ENCODE results near the gene MEP1A.
"Not testable (repeated sequence)": the region's sequence is repeated elsewhere in the genome, so short reads cannot be mapped to it uniquely, and the experiment has no call there.

The MEP1A gene

DNA sequence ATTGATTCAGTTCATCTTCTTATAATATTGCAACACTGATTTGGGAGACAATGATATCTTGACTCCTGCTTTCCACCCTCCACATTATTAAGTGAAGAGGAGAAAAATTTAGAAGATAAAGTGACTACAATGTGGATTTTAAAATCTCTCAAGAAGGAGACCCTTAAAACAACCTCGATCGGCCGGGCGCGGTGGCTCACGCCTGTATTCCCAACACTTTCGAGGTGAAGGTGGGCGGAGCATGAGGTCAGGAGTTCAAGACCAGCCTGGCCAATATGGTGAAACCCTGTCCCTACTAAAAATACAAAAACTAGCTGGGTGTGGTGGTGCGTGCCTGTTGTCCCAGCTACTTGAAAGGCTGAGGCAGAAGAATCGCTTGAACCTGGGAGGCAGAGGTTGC, 28.9 kb upstream of the MEP1A start:
- not testable (repeated sequence) for H3K4me3 Mint-ChIP-seq

DNA sequence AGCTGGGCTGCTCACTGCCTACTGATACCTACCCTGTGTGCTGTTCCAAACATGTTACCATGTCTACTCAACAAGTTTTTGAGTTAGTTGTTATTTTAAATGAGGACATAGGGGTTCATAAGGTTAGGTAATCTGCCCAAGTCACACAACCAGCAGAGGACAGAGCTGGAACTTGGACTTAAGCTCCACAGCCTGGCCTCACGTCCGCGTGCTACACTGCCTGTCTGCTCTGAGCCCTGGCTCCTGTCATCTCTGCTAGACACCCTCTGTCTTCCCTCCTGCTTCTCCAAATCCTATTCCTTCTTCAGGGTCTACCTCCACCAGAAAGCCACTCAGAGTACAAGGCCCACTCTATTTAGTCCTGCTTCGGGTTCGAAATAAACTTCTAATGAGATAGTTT, 28.2 kb upstream of the MEP1A start:
- Mint-ChIP-seq H3K9me3 (no peaks in the 10 kb centered on the region), H3K27me3 (peaks cover 4% of the 10 kb centered on the region), H3K27ac (no peak overlapping the region), H3K4me1 (no peaks in the 10 kb centered on the region), H3K4me3 (no peak overlapping the region), H3K36me3 (no peaks in the 10 kb centered on the region)

More for the DNA sequence above, 28.9 kb upstream of the MEP1A start:
- not testable (repeated sequence) for H3K4me1 Mint-ChIP-seq, H3K27ac Mint-ChIP-seq, H3K36me3 Mint-ChIP-seq, H3K27me3 Mint-ChIP-seq, H3K9me3 Mint-ChIP-seq

DNA sequence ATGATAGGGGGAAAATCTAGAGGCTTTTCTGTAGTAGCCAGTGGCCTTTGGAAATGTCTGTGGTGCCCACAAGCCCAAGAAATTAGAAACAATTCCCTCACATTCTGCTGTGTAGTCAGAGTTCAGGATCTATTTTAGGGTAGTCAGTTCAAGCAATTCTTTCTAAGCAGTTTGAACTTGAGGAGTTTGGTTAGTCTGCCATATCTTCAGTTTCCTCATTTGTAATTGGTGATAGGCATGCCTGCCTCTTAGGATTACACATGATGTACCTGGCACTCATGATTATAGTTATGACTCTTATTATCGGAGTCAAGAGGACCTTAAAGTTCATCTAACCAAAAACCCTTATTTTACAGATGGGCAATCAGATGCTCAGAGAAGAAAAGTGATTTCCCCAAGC, 21.2 kb upstream of the MEP1A start:
- no peaks in the 10 kb centered on the region for H3K4me1 Mint-ChIP-seq
- no peak overlapping the region for H3K4me3 Mint-ChIP-seq
- no peaks in the 10 kb centered on the region for H3K9me3 Mint-ChIP-seq
- no peak overlapping the region for H3K27ac Mint-ChIP-seq
- no peaks in the 10 kb centered on the region for H3K36me3 Mint-ChIP-seq
- H3K27me3 Mint-ChIP-seq, result peaks cover 2% of the 10 kb centered on the region

DNA sequence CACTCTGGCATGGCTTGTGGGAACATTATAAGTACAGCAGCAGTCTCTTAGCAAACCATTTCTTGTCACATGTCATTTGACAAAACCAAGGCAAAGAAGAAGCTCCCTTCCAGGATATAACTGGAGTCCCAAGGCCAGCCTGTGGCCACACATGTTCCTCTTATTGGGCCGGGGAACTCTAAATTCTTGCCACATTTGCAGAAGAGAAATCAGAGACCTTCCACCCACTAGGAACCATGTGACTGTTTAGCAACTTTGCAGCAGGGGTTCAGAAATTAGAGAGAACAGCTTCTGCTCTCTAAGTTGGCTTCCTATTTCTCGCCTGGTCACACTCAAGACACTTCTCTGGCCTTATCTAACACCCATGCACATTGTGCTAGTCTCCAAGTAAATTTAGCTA, 20.4 kb upstream of the MEP1A start:
- no peak overlapping the region for H3K27ac Mint-ChIP-seq
- peaks cover 2% of the 10 kb centered on the region for H3K27me3 Mint-ChIP-seq
- H3K9me3 Mint-ChIP-seq, result no peaks in the 10 kb centered on the region
- H3K4me1 Mint-ChIP-seq, result no peaks in the 10 kb centered on the region
- H3K4me3 Mint-ChIP-seq, result no peak overlapping the region
- H3K36me3 Mint-ChIP-seq, result no peaks in the 10 kb centered on the region

DNA sequence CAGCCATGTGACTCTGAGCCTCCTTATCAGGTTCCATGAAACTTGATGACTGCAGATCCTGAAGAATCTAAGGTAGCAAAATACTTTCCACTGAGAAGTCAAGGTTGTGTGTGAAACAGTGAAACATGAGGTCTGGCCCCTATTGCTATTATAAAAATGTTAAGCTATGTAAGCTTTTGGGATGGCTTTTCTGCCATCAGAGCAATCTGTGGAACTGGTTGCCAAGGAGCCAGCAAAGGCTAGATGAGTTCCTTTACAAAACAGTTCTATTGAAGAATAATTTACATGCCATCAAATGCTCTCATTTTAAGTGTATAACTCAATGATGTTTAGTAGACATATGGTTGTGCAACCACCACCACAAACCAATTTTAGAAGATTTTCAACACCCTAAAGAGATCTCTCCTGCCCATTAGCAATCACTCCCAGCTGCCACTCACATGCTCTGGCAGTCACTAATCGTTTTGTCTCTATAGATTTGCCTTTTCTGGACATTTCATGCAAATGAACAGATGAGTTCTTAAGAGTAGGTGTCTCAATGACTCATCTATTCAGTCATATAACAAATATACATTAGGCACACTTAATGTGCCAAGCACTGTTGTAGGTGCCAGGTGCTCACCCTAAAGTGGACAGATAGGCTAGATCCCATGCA, 19.9 kb upstream of the MEP1A start:
- Mint-ChIP-seq H3K9me3 (no peaks in the 10 kb centered on the region), H3K4me1 (no peaks in the 10 kb centered on the region), H3K4me3 (no peak overlapping the region), H3K27me3 (peaks cover 2% of the 10 kb centered on the region), H3K27ac (no peak overlapping the region), H3K36me3 (no peaks in the 10 kb centered on the region)

DNA sequence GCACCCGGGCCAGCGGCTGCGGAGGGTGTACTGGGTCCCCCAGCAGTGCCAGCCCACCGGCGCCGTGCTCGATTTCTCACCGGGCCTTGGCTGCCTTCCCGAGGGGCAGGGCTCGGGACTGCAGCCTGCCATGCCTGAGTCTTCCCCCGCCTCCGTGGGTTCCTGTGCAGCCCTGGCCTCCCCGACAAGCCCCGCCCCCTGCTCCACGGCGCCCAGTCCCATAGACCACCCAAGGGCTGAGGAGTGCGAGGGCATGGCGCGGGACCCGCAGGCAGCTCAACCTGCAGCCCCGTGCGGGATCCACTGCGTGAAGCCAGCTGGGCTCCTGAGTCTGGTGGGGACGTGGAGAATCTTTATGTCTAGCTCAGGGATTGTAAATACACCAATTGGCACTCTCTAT, 18.5 kb upstream of the MEP1A start:
- not testable (repeated sequence) for H3K27ac Mint-ChIP-seq, H3K27me3 Mint-ChIP-seq, H3K4me3 Mint-ChIP-seq, H3K36me3 Mint-ChIP-seq, H3K9me3 Mint-ChIP-seq, H3K4me1 Mint-ChIP-seq

DNA sequence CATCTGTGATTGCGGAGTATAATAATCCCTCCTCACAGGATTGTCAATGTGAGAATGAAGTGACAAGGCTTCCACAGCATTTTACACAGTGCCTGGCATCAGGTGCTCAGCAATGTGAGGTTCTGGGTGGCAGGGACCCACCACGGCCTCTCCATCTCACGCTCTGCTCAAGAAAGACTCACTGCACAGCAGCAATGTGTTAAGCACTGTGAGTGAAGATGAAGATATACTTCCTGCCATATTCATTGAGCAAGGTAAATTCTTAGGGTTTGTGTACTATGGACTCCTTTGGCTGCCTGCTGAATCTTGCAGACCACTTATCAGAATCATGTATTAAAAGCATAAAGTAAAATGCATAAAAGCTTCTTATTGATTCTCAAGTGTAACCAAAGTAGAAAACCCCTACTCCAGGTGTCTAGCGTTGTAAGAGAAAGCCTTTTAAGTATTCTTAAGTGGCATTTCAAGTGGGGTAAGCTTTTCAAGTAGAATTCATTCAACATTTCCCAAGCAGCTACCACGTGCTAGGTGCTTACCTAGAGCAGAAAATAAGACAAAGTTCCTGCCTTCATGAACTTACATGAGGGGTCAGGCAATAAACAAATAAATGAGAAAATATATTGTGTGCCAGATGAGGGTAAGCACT, 17.0 kb upstream of the MEP1A start:
- H3K27ac Mint-ChIP-seq, result no peak overlapping the region
- no peaks in the 10 kb centered on the region for H3K27me3 Mint-ChIP-seq

DNA sequence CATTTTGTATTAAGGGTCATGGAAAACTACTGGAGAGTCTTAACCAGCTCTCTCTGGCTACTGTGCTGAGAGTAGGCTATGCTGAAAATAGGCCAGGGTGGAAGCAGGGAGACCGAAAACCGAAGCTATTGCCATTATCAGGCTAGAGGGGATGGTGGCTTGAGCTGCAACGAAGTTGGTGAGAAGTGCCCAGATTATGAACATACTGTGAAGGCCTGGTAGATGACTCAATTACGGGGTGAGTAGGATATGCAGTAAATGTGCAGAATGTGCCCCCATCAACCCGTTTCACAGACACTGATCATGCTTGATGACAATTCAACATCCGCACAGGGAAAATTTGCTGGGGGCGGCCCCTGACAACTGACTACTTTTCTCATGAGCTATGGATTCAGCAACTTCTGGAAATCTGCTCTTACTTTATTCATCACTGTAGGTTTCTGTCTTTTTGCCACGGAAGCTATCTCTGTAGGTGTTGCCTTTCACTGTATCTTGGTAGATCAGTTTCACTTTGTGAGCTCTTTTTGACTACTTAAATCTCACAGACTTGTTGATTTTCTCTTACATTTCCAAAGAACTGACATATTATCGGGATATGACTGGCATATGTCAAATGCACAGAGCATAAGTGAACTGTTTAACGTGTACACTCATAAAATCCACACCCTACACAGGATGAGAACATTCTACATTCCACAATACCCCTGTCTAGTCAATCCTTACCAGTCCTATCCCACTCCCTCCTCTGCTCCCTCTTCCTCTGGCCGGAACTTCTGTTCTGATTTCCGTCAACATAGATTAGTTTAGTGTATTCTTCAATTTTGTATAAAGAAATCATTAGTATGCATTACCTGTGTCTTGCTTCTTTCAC, 15.5 kb upstream of the MEP1A start:
- H3K27ac Mint-ChIP-seq, result no peak overlapping the region
- H3K36me3 Mint-ChIP-seq, result no peaks in the 10 kb centered on the region
- no peaks in the 10 kb centered on the region for H3K27me3 Mint-ChIP-seq
- H3K9me3 Mint-ChIP-seq, result no peaks in the 10 kb centered on the region
- H3K4me3 Mint-ChIP-seq, result no peak overlapping the region
- H3K4me1 Mint-ChIP-seq, result no peaks in the 10 kb centered on the region

More for the DNA sequence above, 17.0 kb upstream of the MEP1A start:
- Mint-ChIP-seq H3K36me3 (no peaks in the 10 kb centered on the region), H3K4me1 (no peaks in the 10 kb centered on the region), H3K4me3 (no peak overlapping the region), H3K9me3 (no peaks in the 10 kb centered on the region)

DNA sequence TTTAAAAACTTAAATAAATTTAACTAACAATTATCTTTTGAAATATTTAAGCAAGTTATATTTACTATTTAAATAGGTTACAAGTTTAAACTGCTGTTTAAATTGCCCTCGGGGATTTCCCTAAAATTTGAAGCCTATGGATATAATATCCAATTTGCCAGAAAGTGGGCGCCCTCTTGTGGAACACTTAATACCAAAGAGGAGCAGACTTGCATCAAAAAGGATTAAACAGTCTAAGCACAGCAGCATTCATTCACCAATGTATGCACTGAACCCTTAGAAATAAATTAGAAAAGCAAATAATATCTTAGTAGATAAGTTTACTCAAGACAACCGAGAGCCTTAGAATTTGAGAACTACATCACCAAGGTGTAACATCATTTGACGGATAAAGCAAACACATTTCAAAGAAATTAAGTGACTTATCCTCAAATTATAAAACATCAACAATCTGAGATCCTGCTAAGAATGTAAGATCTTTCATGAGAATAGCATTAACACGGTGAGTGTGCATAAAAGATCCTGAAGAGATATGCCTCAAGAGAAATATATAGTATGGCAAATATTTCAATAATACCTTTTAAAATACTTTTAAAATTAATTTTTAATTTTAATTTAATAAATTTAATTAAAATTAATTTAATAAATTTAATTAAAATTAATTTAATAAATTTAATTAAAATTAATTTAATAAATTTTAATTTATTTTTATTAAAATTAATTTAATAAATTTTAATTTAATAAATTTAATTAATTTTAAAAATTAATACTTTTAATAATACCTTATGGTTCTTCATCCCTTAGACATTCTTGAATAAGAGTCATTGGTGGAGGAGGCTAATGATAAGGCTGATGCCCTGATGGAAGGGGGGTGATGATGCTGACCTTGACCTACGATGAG, 11.5 kb upstream of the MEP1A start:
- H3K9me3 Mint-ChIP-seq, result no peaks in the 10 kb centered on the region
- no peaks in the 10 kb centered on the region for H3K4me1 Mint-ChIP-seq
- H3K4me3 Mint-ChIP-seq, result no peak overlapping the region
- no peaks in the 10 kb centered on the region for H3K36me3 Mint-ChIP-seq
- peaks cover 2% of the 10 kb centered on the region for H3K27me3 Mint-ChIP-seq
- no peak overlapping the region for H3K27ac Mint-ChIP-seq

DNA sequence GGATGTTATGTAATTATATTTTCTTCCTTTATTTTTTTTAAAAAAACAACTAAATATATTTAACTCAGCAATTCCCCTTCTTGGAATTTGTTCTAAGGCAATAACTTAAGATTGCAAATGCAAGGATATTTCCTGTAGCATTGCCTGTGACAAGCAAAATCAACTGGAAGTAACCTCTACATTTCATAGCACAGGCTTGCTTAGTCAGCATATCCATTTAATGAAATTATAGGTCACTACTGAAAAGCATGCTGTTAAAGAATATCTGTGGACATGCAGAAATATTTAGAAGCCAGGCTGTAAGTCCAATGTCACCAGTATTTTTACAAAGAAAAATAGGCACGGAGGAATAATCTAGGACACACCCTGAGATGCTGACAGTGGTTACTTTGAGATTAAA, 8.7 kb upstream of the MEP1A start:
- Mint-ChIP-seq H3K27ac (no peak overlapping the region), H3K36me3 (no peaks in the 10 kb centered on the region), H3K27me3 (peaks cover 5% of the 10 kb centered on the region), H3K9me3 (no peaks in the 10 kb centered on the region), H3K4me1 (no peaks in the 10 kb centered on the region), H3K4me3 (no peak overlapping the region)

DNA sequence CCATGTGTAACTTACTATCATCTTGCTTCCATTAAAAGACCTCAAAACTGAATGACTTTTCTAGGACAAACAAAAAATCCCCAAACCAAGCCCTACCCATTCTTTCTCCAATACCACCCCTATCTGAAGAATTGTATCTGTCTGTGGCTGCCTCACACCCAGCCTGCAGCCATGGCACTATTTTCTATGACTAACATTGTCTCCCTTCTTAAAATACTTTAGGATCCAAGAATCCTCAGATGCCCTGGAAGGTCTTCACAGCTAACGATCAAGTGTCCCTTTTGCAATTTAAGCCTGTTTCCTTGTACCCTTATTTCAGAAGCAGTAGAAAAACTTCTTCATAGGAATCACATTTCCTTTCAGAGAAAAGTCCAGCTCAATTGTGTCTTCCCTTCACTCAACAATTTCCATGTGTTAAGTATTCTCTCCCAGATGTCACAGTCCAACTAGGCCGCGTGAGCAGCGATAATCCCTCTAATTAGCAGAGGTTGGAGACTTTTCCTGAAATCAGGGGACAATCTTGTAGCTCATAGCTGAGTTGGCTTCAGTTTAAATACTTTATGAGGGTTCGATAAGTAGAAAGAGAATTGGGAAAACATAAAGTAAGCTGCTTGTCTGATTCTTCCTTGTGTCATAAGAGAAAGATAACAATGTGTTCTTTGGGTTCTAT, 5.2 kb upstream of the MEP1A start:
- Mint-ChIP-seq H3K36me3 (no peaks in the 10 kb centered on the region), H3K4me1 (no peaks in the 10 kb centered on the region), H3K27me3 (peaks cover 5% of the 10 kb centered on the region), H3K9me3 (no peaks in the 10 kb centered on the region), H3K27ac (no peak overlapping the region), H3K4me3 (no peak overlapping the region)

DNA sequence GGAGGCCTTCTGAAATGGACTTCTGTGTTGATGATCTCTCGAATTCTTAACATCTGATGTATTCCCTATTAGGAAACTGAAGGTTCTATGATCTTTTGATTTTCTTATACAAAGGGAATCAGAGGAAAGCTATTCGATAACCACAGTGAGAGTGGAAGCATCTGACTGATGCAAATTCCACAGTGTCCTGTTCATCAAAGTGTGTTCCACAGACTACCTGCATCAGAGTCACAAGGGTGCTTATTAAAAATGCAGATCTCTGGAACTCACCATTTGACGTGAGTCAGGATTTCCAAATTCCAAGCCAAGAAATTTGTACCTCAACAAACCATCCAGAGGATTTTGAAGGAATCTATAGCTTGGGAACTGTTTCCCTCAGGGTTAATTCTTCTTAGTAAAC, 4.4 kb upstream of the MEP1A start:
- Mint-ChIP-seq H3K4me1 (no peaks in the 10 kb centered on the region), H3K9me3 (no peaks in the 10 kb centered on the region), H3K27me3 (peaks cover 5% of the 10 kb centered on the region), H3K27ac (no peak overlapping the region), H3K36me3 (no peaks in the 10 kb centered on the region), H3K4me3 (no peak overlapping the region)

DNA sequence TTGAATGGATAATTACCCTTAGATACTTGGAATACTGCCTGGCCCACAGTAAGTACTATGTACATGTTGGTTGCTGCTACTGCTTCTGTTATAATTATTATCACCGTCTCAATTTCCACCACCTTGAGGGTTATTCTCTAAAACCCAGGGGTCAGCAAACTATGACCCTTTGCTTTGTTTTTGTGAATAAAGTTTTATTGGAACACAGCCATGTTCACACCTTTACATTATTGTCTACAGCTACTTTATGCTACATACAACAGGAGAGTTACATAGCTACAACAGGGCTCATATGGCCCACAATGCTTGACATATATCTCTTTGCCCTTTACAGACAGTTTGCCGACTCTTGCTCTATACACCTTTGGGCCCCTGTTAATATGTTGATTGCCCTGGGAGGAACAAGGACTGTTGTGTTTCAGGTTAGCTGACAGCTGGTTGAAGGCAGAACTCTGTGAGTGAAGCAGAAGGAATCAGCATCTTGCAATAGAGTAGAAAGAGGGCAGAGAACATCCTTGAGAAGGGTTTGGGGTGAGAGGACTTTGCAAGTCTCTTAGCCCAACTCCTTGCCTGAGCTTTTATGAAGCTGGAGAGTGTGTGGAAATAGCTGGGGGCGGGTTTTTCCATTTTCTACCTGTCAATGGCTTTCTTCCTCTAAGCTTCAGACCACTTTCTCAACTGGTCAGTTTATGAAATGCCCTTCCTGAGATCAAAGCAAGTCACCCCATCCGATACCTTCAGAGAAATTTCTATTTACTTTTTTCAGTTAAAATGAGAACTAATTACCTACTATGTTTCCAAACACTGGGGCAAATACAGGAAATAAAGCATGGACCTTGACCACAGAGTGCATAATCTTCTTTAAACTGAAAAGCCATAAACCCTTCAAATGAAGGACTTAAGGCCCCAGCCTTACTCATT, 3.5 kb upstream of the MEP1A start:
- H3K4me1 Mint-ChIP-seq, result no peaks in the 10 kb centered on the region
- no peak overlapping the region for H3K4me3 Mint-ChIP-seq
- no peaks in the 10 kb centered on the region for H3K9me3 Mint-ChIP-seq
- H3K27me3 Mint-ChIP-seq, result peaks cover 5% of the 10 kb centered on the region
- no peak overlapping the region for H3K27ac Mint-ChIP-seq
- no peaks in the 10 kb centered on the region for H3K36me3 Mint-ChIP-seq

DNA sequence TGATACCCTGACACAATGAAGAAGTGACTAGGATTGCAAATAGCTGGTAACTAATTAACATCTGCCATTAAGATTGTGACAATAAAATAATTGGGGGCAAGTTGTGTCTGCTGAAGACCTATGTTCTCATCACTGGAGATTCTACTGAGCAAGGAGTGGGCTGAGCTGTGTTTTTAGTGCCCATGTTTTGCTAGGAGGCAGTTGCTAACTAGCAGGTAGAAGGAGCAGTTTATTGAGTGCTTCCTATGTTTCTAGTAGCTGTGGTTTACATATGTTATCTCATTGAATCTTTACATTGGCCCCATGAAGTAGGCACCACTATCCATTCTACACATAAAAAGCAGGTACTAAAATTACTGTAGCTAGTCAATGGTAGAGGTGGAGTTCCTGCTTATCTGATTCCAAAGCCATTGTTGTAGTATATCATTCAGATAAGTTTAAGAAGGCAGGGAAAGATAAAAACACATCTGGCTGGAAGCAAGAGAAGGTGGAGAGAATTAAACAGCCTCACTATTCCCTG, 2.8 kb upstream of the MEP1A start:
- H3K4me3 Mint-ChIP-seq, result no peak overlapping the region
- H3K4me1 Mint-ChIP-seq, result no peaks in the 10 kb centered on the region
- H3K36me3 Mint-ChIP-seq, result no peaks in the 10 kb centered on the region
- no peaks in the 10 kb centered on the region for H3K9me3 Mint-ChIP-seq
- no peak overlapping the region for H3K27ac Mint-ChIP-seq
- peaks cover 5% of the 10 kb centered on the region for H3K27me3 Mint-ChIP-seq

Measured in activated naive CD4-positive, alpha-beta T cell treated with anti-CD3 and anti-CD28 coated beads, Interleukin-2, amount 50 U/mL, for 24 hours (primary cell).